COLO668 (cell line): Measurements from ENCODE around the gene ABCB11.

Experiments
- DNase-seq: peaks from one replicate; lab custom pipeline; 2025; ENCODE audit not compliant: unreplicated experiment; lab: John Stamatoyannopoulos, UW

Gene ABCB11

DNA sequence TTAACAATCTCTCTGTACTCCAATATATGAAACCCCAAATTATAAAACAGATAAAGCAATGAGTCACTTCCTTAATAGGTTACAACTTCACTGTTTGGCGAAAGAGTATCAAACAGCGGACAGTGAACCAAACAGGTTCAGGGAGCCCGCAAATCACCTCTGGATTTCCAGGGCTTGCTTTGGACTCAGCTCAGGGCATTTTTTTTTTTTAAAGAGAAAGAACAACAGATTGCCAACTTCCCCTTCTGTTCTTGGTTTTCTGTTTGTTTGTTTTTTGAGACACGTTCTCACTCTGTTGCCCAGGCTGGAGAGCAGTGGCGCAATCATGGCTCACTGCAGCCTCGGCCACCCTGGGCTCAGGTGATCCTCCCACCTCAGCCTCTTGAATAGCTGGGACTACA is 52.7 kb downstream of the ABCB11 start:
- DNase-seq, result no peak

DNA sequence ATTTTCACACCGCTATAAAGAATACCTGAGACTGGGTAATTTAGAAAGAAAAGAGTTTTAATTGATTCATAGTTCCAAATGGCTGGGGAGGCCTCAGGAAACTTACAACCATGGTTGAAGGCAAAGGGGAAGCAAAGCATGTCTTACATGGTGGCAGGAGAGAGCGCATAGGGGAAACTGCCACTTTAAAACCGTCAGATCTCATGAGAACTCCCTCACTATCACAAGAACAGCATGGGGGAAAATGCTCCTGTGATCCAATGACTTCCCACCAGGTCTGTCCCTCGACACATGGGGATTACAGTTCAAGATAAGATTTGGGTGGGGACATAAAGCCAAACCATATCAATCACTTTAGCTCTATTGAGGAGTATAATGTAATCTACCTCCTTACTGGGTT is 53.5 kb downstream of the ABCB11 start:
- DNase-seq, result no peak

DNA sequence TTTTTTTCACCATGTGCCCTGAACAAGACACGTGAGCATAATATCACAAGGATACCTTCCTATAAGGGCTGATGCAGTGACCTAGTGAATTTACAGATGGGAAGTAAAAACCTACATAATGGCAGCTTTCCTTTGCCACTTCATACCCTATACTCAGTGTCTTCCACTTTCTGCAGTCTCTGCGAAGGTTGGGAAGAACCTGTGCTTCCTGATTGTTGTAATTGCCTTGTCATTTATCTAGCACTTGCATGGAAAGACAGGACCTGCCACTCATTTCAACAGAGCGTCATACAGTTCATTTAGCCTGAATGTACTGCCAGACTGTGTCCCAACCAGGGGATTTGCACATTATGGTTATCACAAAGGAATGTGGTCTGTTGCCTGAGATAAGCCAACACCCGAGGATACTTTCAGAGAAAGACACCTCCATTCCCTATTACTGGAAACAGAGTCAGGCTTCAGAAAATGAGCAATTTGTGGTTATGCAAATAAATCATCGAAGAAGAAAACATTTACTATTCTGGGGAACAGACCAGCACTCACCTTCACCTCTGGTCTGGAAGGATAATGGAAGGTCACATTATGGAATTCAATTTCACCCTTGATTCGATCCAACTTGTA is 55.0 kb downstream of the ABCB11 start:
- DNase-seq, result no peak

DNA sequence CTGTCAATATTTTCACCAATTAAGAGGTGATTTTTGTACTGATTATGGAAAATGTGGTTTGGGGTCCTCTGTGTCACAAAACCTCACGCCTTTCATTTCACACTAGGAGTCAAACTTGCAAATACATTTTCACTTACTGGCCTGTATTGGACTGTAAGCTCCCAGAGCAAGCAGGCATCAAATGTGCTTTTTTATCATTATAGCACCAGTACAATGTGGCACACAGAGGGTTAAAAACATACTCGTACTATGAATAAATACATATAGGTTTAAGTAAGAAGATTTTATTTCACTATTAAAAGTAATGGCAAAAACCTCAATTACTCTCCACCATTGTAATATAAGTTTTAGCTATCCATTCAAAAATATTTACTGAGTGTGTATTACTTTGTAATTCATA is 56.7 kb downstream of the ABCB11 start:
- no peak for DNase-seq

DNA sequence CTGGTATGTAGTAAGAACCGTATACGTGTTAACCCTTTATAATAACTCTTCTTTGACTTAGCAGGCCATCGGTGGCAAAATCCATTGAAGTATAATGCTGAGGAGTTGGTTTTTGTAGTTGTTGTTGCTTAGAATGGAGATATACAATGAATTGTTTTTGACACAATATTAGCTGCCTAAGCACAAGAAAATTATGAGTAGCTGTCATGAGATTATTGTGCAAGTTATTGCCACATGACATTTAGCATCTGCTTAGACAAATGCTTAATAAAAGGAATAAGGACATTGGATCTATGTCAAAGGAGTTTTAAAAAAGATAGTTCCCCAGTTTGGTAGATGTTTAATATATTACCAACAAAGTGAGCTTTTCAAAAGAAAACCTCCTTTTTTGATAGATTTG is 59.9 kb downstream of the ABCB11 start:
- no peak for DNase-seq

GRCh38 chr2:168970711-168971233 is 60.4 kb downstream of the ABCB11 start:
- DNase-seq, result no peak

GRCh38 chr2:168969865-168970264 is 61.3 kb downstream of the ABCB11 start:
- DNase-seq, result no peak

GRCh38 chr2:168968342-168968741 is 62.8 kb downstream of the ABCB11 start:
- no peak for DNase-seq

- DNase-seq, result no peak
Observed at GRCh38 chr2:168964251-168964807, 66.8 kb downstream of the ABCB11 start.

DNA sequence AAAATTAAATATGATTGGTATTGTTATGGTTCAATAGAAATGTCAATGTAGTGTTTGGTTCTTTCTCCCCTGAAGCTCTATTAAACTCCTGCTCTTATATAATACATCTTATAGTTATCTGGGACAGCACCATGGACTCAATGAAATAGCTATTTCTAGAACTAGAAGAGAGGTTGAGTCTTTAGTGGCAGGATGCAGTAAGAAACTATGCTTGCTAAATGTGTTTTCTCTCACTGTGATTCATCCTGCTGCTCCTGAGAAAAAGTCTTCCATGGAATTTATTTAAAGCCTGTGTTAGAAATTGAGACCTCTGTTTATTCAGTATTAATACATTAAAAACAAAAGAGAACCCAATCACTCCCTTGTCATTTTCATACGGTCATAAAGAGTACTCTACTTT is 68.5 kb downstream of the ABCB11 start:
- DNase-seq, result no peak

DNA sequence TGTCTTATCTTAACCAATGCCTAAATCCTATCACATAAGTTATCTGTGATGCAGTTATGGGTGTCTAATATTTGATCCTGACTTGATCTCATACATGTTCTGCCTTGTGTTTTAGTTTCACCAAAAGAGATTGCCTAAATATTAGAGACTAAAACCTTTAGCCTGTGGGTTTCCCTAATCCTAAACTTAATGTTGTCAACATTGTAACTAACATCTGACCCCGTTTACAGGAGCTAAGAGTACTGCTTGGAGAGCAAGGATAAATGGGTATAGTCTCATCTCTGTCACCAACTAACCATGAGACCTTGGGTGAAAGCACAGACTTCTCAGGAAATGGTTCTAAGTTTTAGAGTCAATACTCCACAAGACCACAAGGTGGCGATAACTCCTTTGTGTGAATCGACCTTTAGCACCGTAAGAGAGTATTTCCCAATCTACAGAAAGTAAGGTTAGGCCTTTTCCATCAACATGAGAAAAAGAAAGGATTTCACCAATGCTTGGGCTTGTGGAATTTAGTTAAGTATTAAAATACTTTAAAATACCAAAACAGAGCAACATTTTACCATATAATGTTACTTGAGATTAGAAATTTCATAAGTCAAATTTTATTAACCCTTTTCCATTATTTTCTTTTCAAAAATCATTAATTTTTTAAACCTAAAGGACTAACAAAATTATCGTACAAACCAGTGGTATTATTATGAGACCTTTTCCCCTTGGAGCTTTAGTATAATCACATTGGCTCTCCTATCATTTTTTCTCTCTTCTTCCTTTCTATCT is 69.5 kb downstream of the ABCB11 start:
- DNase-seq, result peak; percentile 17

- DNase-seq, result no peak
Observed at GRCh38 chr2:168956392-168956791, 74.7 kb downstream of the ABCB11 start.

- DNase-seq, result no peak
Observed at GRCh38 chr2:168955321-168955720, 75.8 kb downstream of the ABCB11 start.

- DNase-seq, result no peak
Observed at GRCh38 chr2:168954256-168954655, 76.9 kb downstream of the ABCB11 start.

DNA sequence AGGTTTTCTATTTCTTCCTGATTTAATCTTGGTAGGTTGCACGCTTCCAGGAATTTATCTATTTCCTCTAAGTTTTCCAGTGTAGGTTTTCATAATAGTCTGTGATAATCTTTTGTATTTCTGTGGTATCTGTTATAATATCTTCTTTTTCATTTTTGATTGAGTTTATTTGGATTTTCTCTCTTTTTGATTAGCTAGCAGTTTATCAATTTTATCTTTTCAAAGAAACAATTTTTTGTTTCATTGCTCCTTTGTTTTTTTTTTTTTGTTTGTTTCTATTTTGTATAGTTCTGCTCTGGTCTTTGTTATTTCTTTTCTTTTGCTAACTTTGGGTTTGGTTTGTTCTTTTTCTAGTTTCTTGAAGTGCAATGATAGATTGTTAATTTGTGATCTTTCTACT is 78.7 kb downstream of the ABCB11 start:
- no peak for DNase-seq

- no peak for DNase-seq
Observed at GRCh38 chr2:168951871-168952270, 79.3 kb downstream of the ABCB11 start.

- no peak for DNase-seq
Observed at GRCh38 chr2:168949324-168949723, 81.8 kb downstream of the ABCB11 start.

DNA sequence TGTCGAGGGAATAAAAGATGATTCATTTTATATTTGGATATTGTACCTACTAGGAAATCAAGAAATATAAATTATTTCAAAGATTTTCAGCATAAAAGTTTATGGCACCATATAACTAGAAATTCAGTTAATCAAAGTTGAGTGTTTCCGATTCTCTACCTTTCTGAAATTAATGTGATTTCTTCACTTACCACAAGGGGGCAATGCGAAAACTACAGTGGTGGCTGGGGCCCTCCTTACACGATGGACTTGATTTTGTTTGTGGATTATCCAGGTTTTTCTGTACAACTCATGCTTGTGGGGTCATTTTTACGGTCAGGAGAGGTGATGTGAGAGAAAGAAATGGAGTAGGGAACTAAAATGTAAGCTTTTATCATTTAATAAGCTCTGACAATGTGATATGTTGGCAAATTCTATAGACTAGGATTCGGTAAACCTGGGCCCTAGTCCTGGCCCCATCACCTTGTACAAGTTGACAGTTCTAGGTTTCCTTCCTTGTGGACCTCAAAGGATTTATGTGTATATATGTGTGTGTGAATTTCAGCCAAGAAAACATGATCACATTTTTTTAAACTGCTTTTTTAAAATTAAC is 82.4 kb downstream of the ABCB11 start:
- no peak for DNase-seq

DNA sequence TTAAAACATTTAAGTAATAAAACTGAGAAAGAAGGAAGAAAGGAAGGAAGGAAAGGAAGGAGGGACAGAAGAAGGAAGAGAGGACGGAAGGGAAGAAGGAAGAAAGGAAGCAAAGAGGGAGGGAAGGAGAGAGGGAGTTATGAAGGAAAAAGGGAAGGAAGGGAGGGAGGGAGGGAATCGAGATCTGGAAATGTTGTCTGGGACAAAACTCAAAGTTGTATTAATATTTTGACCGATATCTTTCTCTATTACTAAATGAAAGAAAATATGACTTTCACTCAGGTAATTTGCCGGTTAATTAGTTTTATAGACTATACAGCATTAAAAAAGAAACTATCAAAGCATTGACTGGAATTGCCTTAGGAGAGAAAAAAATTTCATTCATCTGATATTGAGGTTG is 85.6 kb downstream of the ABCB11 start:
- DNase-seq, result no peak

GRCh38 chr2:168944065-168944464 is 87.1 kb downstream of the ABCB11 start:
- DNase-seq, result no peak

DNA sequence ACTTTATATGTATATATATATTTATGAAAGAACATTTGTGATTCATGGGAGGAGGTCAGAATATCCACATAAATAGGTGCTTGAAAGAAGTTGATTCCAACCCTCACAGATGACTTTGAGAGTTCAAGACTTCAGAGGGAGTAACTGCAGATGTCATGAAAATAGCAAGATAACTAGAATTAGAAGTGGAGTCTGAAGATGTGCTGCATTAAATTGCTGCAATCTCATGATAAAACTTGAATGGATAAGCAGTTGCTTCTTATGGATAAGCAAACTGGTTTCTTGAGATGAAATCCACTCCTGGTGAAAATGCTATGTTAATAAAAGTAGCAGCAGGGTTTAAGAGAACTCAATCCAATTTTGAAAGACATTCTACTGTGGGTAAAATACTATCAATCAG is 89.8 kb downstream of the ABCB11 start:
- DNase-seq, result no peak

GRCh38 chr2:168939918-168940317 is 91.2 kb downstream of the ABCB11 start:
- no peak for DNase-seq
